GM21447 (cell line): Measurements from ENCODE around the gene OPN1SW.

Experiments used
- ATAC-seq: cut with Tn5 transposase; IDR thresholded peaks from one replicate; pipeline ENCODE4 v1.9.1; 2021; ENCODE audit not compliant: unreplicated experiment

The OPN1SW gene, protein sequence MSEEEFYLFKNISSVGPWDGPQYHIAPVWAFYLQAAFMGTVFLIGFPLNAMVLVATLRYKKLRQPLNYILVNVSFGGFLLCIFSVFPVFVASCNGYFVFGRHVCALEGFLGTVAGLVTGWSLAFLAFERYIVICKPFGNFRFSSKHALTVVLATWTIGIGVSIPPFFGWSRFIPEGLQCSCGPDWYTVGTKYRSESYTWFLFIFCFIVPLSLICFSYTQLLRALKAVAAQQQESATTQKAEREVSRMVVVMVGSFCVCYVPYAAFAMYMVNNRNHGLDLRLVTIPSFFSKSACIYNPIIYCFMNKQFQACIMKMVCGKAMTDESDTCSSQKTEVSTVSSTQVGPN

GRCh38 chr7:128775744-128776474 is at the start of gene OPN1SW:
TSS of gene OPN1SW (minus strand) at chr7:128775794. CDS start at chr7:128775781, 13 bp downstream.
- ATAC-seq: no peak

- ATAC-seq: no peak
Observed at GRCh38 chr7:128821724-128822123, 46.1 kb upstream of the OPN1SW start.

DNA sequence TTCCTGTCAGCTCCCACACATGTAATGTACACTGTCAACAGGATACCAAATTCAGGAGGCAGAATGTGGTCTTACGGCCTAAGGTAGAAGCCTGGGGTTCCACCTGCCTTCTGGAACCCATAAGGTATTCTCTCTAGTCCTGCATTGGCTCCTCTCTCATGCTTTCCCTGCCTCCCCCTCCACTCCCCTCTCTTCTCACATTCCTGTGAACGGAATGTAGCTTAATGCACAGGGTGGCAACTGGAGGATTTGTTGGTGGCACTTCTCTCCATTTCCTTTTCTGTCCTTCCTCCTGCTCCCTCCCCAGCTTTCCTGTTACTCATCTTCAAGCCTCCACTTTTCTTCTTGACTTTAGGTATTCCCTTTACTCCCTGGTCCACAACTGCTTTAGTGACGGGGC is 43.1 kb upstream of the OPN1SW start:
- no peak for ATAC-seq

- ATAC-seq: no peak
Observed at GRCh38 chr7:128815289-128815942, 39.8 kb upstream of the OPN1SW start.

DNA sequence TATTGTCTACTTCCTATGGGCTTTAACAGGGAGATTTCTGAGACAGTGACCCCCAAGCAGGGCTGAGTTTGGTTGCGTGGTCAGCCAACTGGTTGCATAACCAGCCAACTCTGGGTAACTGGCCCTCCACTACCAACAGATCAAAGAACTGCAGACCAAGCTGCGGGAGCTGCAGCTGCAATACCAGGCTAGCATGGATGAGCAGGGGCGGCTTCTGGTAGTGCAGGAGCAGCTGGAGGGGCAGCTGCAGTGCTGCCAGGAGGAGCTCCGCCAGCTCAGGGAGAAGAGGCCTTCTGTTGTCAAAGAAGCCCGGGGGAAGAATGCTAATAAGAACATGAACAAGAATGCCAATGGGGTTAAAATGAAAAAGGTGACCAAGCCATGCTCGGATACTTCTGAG is 38.9 kb upstream of the OPN1SW start:
- ATAC-seq: no peak

DNA sequence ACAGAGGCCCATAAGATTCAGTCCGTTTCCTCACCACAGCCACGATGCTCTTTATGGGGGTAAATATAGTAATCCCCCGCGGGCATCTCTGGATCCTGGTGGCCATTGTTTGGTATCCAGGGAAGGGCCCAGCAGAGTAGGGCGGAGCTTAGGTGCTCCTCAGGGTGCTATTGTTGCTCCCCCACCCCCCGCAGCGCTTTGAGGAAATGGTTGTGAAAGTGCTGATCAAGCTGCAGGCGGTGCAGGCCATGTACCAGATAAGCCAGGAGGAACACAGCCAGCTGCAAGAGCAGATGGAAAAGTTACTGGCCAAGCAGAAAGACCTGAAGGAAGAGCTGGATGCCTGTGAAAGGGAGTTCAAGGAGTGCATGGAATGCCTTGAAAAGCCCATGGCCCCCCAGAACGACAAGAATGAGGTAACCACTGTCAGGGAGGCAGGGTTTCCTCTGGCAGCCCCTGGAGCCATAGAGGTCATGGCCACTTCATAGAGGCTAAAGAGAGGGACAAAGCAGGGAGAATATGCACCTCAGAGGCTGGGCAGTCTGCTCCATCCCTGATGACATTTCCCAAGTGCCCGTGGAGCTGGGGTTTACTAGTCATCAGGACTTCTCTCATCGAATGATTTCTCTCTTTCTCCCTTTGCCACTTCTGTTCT is 37.0 kb upstream of the OPN1SW start:
- ATAC-seq: no peak

DNA sequence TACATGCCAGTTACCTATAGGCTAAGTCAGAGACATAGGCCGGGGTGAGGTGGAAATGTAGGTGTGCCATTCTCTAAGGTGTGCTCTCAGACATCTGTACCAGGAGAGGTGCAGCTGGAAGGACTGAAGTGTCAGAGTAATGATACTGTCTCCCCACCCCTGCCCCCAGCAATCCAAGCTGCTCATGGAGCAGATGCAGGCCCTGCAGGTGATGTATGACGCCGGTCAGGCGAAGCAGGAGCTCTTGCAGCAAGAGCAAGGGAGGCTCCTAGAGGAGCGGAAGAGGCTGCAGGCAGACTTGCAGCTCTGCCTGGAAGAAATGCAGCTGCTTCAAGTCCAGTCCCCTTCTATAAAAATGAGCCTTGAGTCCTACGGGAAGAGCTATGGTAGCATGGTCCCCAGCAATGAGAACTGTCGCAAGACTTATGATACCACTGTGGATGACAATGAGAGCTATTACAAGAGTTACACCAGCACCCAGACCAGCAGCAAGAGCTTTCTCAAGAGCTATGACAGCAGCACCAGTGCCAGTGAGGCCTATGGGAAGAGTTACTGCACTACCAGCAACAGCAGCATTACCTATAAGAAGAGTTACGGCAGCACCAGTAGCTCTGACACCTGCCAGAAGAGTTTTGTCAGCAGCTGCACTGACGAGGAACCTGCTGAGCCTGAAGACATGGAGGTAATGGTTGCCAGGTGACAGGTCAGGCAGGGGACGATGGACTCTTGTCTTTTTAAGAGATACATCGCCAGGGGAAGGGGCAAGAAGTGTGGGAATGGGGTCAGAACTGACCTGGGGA is 36.2 kb upstream of the OPN1SW start:
- ATAC-seq: no peak

DNA sequence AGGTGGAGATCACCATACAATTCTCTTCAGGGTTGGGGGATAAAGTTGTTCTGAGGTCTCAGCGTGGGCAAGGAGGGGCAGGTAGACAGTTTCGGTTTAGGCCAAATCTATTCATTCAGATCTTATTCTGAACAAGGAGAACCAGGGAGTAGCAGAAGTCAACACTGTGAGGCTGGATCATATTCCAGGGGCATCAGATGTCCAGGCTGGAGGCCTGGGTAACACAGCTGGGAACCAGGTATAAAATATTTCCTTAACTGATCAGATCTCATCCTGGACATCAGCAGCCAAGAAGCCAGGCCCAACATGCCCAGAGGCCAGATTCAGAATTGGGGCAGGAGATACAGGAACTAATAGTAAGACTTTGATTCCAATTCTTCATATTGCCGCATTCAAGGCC is 35.4 kb upstream of the OPN1SW start:
- no peak for ATAC-seq

DNA sequence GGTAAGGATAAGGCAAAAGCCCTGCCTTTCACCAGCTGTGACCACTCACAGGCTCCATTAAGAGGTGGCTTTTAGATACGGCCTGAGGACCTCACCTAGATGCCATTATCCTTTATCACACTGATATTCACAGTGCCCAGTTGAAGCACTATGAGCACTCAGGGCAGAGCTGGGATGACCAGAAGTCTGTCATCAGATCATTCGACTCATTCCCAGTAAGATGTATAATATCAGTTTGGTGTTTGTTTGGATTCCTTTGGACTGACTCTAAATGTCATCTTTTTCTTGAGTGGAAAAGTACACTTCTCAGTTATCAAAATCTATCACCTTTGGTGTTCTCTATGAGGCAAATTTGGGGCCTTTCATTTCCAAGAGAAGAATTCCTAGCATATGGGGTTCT is 34.9 kb upstream of the OPN1SW start:
- ATAC-seq: no peak

- ATAC-seq: no peak
Observed at GRCh38 chr7:128809363-128809762, 33.8 kb upstream of the OPN1SW start.

- ATAC-seq: no peak
Observed at GRCh38 chr7:128807191-128807590, 31.6 kb upstream of the OPN1SW start.

GRCh38 chr7:128805225-128805624 is 29.6 kb upstream of the OPN1SW start:
- ATAC-seq: no peak

DNA sequence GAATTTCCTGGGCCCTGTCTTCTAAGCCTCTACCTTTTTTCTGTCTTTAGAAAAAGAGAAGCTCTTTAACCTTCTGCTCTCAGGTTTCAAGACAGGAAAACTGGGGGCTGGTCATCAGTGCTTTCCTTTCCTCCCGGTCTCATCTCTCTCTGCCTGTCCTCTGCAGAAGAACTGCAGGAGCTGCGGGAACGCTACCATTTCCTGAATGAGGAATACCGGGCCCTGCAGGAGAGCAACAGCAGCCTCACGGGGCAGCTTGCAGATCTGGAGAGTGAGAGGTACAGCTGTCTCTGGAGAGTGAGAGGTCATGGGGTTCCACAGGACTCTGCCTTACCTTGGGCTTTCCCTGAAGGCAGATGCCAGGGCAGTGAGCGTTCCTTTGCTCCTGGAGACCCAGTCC is 28.9 kb upstream of the OPN1SW start:
- ATAC-seq: no peak

DNA sequence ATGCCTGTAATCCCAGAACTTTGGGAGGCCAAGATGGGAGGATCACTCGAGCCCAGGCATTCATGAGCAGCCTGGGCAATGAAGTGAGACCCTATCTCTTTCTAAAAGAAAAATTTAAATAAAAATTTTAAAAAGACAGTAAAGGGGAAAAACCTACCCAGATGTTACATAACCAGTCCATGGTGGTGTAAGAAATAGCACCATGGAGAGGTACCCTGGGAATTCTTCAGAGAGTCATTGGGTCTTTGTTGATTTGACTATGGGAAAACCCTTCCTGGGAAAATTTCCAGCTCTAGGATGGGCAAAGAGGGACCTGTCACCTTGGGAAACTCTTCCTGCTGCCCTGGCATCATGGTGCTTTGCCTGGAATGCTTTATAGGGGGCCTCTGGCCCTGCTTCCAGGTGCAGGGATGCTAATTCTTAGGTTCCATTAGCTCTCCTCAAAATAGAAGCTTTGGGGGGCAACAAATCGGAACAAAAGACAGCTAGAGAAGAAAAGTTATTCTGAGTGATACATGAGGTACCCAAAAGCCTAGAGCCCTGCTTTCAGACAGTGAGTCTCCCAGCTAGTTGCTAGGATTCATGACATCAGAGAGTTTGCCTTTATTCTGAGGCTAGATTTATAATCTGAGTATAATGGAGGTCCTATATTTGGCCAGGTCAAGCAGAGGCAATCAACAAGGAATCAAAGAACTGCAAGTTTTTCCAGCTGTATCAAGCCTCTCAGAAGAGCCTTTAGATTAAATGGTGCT is 26.2 kb upstream of the OPN1SW start:
- no peak for ATAC-seq

GRCh38 chr7:128801003-128801402 is 25.4 kb upstream of the OPN1SW start:
- no peak for ATAC-seq

GRCh38 chr7:128800567-128800966 is 25.0 kb upstream of the OPN1SW start:
- ATAC-seq: no peak

DNA sequence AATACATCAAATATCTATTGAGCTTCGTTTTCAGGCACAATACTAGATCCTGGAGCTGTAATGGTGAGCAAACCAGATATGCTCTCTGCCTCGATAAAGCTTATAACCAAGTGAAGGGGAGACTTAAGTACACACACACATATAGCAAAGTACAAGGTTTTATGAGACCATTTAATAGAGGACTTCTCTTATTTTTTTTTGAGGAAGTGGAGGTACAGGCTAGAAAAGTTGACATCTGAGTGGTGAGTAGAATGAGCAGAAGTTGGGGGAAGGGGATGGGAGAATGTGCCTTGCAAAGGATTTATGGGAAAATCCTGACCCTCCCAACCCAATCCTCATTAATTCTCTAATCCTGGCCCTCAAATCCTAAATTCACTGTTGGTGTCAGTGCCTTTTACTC is 23.9 kb upstream of the OPN1SW start:
- ATAC-seq: no peak

DNA sequence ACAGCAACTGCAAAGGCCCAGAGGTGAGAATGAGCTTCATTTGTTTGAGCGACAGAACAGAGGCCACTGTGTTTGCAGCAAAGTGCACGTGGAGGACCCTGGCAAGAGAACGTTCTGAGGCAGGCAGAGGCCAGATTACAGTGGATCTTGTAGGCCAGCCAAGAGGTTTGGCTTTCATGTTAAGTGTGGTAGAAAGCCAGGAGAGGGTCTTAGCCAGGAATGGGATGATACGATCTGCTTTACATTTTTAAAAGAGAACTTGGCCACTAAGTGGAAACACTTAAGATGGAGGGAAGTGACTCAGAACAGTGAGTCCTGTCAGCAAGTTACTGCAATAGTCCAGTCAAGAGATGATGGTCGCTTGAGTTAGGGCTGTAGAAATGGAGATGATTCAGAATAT is 20.7 kb upstream of the OPN1SW start:
- ATAC-seq: no peak

DNA sequence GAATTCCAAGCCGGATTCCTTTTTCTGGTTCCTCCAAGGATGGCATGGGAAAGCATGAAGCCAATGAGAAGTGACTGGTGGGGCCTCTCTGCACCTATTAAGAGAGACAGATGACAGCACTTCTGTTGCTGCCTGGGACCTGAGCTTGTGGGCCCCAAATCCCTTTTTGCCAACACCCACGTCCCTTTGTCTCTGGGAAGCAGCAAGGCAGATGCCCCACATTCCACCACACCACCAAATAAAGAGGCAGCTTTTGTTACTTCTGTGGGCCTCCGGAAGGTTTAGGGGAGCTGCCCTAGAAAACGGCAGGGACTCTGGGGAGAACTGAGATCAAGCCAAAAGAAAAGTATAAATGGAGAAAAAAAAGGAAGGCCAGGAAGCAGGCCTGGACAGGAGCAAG is 19.5 kb upstream of the OPN1SW start:
- ATAC-seq: no peak

DNA sequence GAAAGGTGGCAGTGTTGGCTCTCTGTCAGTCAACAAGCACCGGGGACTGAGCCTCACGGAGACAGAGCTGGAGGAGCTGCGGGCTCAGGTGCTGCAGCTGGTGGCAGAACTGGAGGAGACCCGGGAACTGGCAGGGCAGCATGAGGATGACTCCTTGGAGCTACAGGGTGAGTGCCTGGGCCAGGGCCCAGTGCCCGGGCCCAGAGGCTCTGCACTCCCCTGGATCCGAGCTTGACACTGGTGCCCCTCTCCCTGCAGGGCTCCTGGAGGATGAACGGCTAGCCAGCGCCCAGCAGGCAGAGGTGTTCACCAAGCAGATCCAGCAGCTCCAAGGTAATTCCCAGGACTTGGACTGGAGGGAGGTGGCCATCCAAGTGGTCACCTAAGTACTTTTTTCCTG is 18.8 kb upstream of the OPN1SW start:
- no peak for ATAC-seq
